Neural crest cell (in vitro differentiated cells): ENCODE data around the gene DOK6. TPM values are rescaled to one million over a fixed set of nuclear protein-coding genes. Genes with fewer than 3 reads are reported as not detected.

ENCODE experiments used
- DNase-seq: peaks from one replicate; pipeline ENCODE4 v3.0.0; 2021; ENCODE audit warnings: low read depth, mixed read lengths, low spot score
- H3K27ac Mint-ChIP-seq: one replicate; pipeline ENCODE4 v1.8.0; 2021; ENCODE audit warnings: mild to moderate bottlenecking, mixed read lengths; ENCODE audit not compliant: unreplicated experiment
- H3K27me3 Mint-ChIP-seq: 2 replicates; pipeline ENCODE4 v1.8.0; 2021; ENCODE audit warnings: low read depth, mild to moderate bottlenecking, mixed read lengths
- H3K36me3 Mint-ChIP-seq: 2 replicates; pipeline ENCODE4 v1.8.0; 2021; ENCODE audit warnings: low read depth, mild to moderate bottlenecking, mixed read lengths
- H3K4me1 Mint-ChIP-seq: 2 replicates; pipeline ENCODE4 v1.8.0; 2021; ENCODE audit warnings: mixed read lengths
- H3K4me3 Mint-ChIP-seq: one replicate; pipeline ENCODE4 v1.8.0; 2021; ENCODE audit warnings: mild to moderate bottlenecking, mixed read lengths
- H3K9me3 Mint-ChIP-seq: 2 replicates; pipeline ENCODE4 v1.8.0; 2021; ENCODE audit warnings: mixed read lengths
- CTCF ChIP-seq: fragments of 200-600 bp; sonication (generic); conservative IDR thresholded peaks from 2 replicates; pipeline ENCODE4 v1.5.0; 2021; ENCODE audit warnings: antibody characterized with exemption, mild to moderate bottlenecking
- total RNA-seq: library from RNA; stranded (reverse); gene quantifications from 2 replicates; pipeline ENCODE4 v1.2.1, GENCODE V29; 2021

The DOK6 gene
- total RNA-seq, 1 donor from 2014 or later = 3.6 TPM

GRCh38 chr18:69558052-69558451, 157.4 kb downstream of the DOK6 start:
- Mint-ChIP-seq H3K36me3 (no peaks in the 10 kb centered on the region), H3K4me3 (no peak overlapping the region), H3K27me3 (no peaks in the 10 kb centered on the region), H3K4me1 (peaks cover 5% of the 10 kb centered on the region), H3K27ac (no peak overlapping the region), H3K9me3 (no peaks in the 10 kb centered on the region)
- TF ChIP-seq CTCF = no peak
- DNase-seq = no peak

- Mint-ChIP-seq H3K9me3 (no peaks in the 10 kb centered on the region), H3K27ac (no peak overlapping the region), H3K4me3 (no peak overlapping the region), H3K36me3 (no peaks in the 10 kb centered on the region), H3K4me1 (peaks cover 5% of the 10 kb centered on the region), H3K27me3 (no peaks in the 10 kb centered on the region)
- TF ChIP-seq CTCF = no peak
- DNase-seq = no peak
Observed at GRCh38 chr18:69559604-69560003, 158.9 kb downstream of the DOK6 start.

- H3K9me3 Mint-ChIP-seq = peaks cover 7% of the 10 kb centered on the region
- DNase-seq = no peak
- H3K36me3 Mint-ChIP-seq = peaks cover 16% of the 10 kb centered on the region
- H3K27ac Mint-ChIP-seq = no peak overlapping the region
- H3K4me3 Mint-ChIP-seq = no peak overlapping the region
- no peak for TF ChIP-seq CTCF
- H3K4me1 Mint-ChIP-seq = no peaks in the 10 kb centered on the region
- no peaks in the 10 kb centered on the region for H3K27me3 Mint-ChIP-seq
Observed at GRCh38 chr18:69564602-69565001, 163.9 kb downstream of the DOK6 start.

GRCh38 chr18:69567813-69568488, 167.3 kb downstream of the DOK6 start:
- peaks cover 18% of the 10 kb centered on the region for H3K36me3 Mint-ChIP-seq
- no peak overlapping the region for H3K4me3 Mint-ChIP-seq
- peaks cover 7% of the 10 kb centered on the region for H3K9me3 Mint-ChIP-seq
- TF ChIP-seq CTCF = no peak
- no peaks in the 10 kb centered on the region for H3K27me3 Mint-ChIP-seq
- no peak for DNase-seq
- H3K27ac Mint-ChIP-seq = no peak overlapping the region
- H3K4me1 Mint-ChIP-seq = no peaks in the 10 kb centered on the region

GRCh38 chr18:69569133-69569532, 168.4 kb downstream of the DOK6 start:
- Mint-ChIP-seq H3K27me3 (no peaks in the 10 kb centered on the region), H3K4me1 (no peaks in the 10 kb centered on the region), H3K9me3 (peaks cover 7% of the 10 kb centered on the region), H3K36me3 (peaks cover 18% of the 10 kb centered on the region), H3K27ac (no peak overlapping the region), H3K4me3 (no peak overlapping the region)
- TF ChIP-seq CTCF = no peak
- no peak for DNase-seq
